Neural cell (in vitro differentiated cells): ENCODE results near the gene ATAD3C.

Experiments used
- EZH2 ChIP-seq: fragments of 200-600, 300-800 bp; shearing (Covaris generic), sonication (generic); IDR thresholded peaks from 2 replicates; pipeline ENCODE4 v1.6.1; 2014; ENCODE audit warnings: antibody characterized with exemption, low read length, borderline replicate concordance, mild to moderate bottlenecking; ENCODE audit not compliant: insufficient read depth, poor library complexity, severe bottlenecking
- POLR2AphosphoS5 ChIP-seq: IDR thresholded peaks from 2 replicates; pipeline ENCODE4 v1.6.1; 2012
- RAD21 ChIP-seq: fragments of 450-650 bp; conservative IDR thresholded peaks from 2 replicates; pipeline ENCODE4 v1.6.1; 2014; ENCODE audit warnings: antibody characterized with exemption, mild to moderate bottlenecking, moderate library complexity
- TF ChIP-seq, protein P1 (sequence below): fragments of 450-650 bp; IDR thresholded peaks from 2 replicates; pipeline ENCODE4 v1.5.1; 2014; ENCODE audit warnings: antibody characterized with exemption, mild to moderate bottlenecking, moderate library complexity; ENCODE audit not compliant: poor library complexity, severe bottlenecking

DNA sequence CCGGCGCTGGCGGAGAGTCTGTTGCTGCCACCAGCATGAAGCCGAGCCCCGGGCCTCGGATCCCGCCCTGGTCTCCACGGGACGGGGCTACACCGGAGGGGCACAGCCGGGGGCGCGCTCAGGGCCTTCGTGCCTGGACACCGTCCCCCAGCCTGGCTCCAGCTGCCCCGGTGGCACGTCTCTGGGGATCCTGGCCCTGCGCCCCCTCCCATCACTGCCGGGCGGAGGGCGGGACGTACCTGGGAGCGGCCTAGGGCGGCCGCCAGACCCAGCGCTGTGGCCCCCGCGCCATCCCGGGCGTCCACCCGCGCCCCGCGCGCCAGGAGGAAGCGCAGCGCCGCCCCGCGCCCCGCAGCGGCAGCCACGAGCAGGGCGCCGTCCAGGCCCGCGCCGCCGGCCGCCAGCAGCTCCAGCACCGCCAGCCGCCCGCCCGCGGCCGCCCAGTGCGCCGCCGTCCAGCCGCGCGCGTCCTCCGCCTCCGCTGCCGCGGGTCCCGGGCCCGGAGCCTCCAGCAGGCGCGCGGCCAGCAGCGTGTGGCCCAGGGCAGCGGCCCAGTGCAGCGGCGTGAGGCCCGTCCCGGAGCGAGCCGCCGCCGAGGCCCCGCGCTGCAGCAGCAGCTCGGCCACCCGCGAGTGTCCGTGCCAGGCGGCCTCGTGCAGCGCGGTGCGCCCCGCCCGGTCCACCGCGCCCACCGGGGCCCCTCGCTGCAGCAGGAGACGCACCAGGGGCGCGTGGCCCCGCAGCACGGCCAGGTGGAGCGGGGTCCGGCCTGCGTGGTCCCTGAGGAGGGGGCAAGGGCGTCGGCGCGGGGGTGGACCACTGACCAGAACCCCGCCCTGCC lies 29.5 kb upstream of the ATAD3C start:
- TF ChIP-seq EZH2, result no peak
- TF ChIP-seq, protein P1, sequence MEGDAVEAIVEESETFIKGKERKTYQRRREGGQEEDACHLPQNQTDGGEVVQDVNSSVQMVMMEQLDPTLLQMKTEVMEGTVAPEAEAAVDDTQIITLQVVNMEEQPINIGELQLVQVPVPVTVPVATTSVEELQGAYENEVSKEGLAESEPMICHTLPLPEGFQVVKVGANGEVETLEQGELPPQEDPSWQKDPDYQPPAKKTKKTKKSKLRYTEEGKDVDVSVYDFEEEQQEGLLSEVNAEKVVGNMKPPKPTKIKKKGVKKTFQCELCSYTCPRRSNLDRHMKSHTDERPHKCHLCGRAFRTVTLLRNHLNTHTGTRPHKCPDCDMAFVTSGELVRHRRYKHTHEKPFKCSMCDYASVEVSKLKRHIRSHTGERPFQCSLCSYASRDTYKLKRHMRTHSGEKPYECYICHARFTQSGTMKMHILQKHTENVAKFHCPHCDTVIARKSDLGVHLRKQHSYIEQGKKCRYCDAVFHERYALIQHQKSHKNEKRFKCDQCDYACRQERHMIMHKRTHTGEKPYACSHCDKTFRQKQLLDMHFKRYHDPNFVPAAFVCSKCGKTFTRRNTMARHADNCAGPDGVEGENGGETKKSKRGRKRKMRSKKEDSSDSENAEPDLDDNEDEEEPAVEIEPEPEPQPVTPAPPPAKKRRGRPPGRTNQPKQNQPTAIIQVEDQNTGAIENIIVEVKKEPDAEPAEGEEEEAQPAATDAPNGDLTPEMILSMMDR, result no peak
- TF ChIP-seq RAD21, result no peak
- TF ChIP-seq POLR2AphosphoS5, result no peak
